Gastrocnemius medialis (tissue), 4 donors: ENCODE data around the gene SEPTIN6.

Source experiments
- POLR2A ChIP-seq, 2 donors: fragments of 450-650 bp; IDR thresholded peaks; one replicate each; pipeline ENCODE4 v1.6.1; 2017; ENCODE audit warnings: antibody characterized with exemption in 2 of 2, mild to moderate bottlenecking in 2 of 2, moderate library complexity in 2 of 2
- TF ChIP-seq, protein P1 (sequence below), 5 experiments: fragments of 450-650 bp in 3 of 5; fragments of 200-600 bp in 2 of 5; sonication (generic) in 2 of 5; IDR thresholded peaks in 4 of 5; conservative IDR thresholded peaks in 1 of 5; 1 replicate in 4 of 5; 2 replicates in 1 of 5; pipeline ENCODE4 v1.5.1; 2016 to 2019; ENCODE audit warnings: antibody characterized with exemption in 5 of 5, mild to moderate bottlenecking in 3 of 5, moderate library complexity in 3 of 5

DNA sequence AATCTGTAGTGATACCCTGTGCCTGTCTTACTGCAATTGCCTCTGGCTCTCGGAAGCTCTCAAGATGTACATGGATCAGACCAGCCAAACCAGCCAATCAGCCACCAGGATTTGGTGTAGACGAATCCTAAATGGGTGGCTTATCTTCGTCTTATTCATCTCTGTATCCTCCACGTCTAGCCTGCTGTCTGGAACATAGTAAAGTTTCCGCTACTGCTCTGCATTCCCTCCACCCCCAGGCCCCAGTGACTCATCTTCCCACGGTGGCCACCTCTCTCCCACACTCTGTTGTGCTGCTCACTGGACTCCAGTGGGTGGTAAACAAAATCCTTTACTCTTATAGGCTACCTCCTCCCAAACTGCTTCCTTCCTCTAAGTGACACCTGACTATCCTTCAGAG, 37.8 kb downstream of the SEPTIN6 start:
- TF ChIP-seq, protein P1, sequence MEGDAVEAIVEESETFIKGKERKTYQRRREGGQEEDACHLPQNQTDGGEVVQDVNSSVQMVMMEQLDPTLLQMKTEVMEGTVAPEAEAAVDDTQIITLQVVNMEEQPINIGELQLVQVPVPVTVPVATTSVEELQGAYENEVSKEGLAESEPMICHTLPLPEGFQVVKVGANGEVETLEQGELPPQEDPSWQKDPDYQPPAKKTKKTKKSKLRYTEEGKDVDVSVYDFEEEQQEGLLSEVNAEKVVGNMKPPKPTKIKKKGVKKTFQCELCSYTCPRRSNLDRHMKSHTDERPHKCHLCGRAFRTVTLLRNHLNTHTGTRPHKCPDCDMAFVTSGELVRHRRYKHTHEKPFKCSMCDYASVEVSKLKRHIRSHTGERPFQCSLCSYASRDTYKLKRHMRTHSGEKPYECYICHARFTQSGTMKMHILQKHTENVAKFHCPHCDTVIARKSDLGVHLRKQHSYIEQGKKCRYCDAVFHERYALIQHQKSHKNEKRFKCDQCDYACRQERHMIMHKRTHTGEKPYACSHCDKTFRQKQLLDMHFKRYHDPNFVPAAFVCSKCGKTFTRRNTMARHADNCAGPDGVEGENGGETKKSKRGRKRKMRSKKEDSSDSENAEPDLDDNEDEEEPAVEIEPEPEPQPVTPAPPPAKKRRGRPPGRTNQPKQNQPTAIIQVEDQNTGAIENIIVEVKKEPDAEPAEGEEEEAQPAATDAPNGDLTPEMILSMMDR (IDR thresholded peaks at IDR 0.05 in 4 of 5, conservative IDR thresholded peaks at IDR 0.05 in 1 of 5), result no peak
- TF ChIP-seq POLR2A (IDR thresholded peaks at IDR 0.05), result no peak
